Activated B cell treated with CpG ODN at 0.5 μM for 24 hours (primary cell): ENCODE data around the gene PRM2. TPM values are rescaled to one million over a fixed set of nuclear protein-coding genes. Genes with fewer than 3 reads are reported as not detected.

ENCODE experiments used
- ATAC-seq: fragments of 200-7000 bp; cut with Tn5 transposase; one replicate; pipeline ENCODE4 v1.10.0; 2021; ENCODE audit warnings: low read depth, mild to moderate bottlenecking, moderate library complexity
- CTCF ChIA-PET: fragments of 350-600 bp; sonication (Branson Sonifier 250); formaldehyde crosslinking; loops from one replicate; lab custom pipeline; 2021; ENCODE audit warnings: antibody characterized with exemption; lab: Charles Lee
- POLR2A ChIA-PET: fragments of 350-600 bp; sonication (Branson Sonifier 250); formaldehyde crosslinking; loops from one replicate; lab custom pipeline; 2021; ENCODE audit warnings: antibody characterized with exemption; lab: Charles Lee
- DNase-seq: peaks from one replicate; pipeline ENCODE4 v3.0.0; 2022
- H3K27ac Mint-ChIP-seq: one replicate; pipeline ENCODE4 v1.8.0; 2020; ENCODE audit warnings: mixed read lengths
- H3K27me3 Mint-ChIP-seq: one replicate; pipeline ENCODE4 v1.8.0; 2021; ENCODE audit warnings: mixed read lengths
- H3K36me3 Mint-ChIP-seq: one replicate; pipeline ENCODE4 v1.8.0; 2021; ENCODE audit warnings: low read depth, mixed read lengths
- H3K4me1 Mint-ChIP-seq: one replicate; pipeline ENCODE4 v1.8.0; 2021; ENCODE audit warnings: mixed read lengths
- H3K4me3 Mint-ChIP-seq: one replicate; pipeline ENCODE4 v1.8.0; 2020; ENCODE audit warnings: mild to moderate bottlenecking, mixed read lengths
- H3K9me3 Mint-ChIP-seq: one replicate; pipeline ENCODE4 v1.8.0; 2020; ENCODE audit warnings: mixed read lengths
- intact Hi-C: fragments of 100-400 bp; cut with micrococcal nuclease; formaldehyde crosslinking; loops from one replicate; pipeline ENCODE4 v1.15.1; 2024
- total RNA-seq: library from RNA; stranded (reverse); gene quantifications from 2 replicates; pipeline ENCODE4 v1.2.3, GENCODE V29; 2022
- TF ChIP-seq, protein P1 (sequence below): fragments of 200-600 bp; IDR thresholded peaks from one replicate; pipeline ENCODE4 v1.8.0; 2022; ENCODE audit warnings: antibody characterized with exemption, mild to moderate bottlenecking

Gene PRM2
- total RNA-seq, 1 donor from 2014 or later: not detected

DNA sequence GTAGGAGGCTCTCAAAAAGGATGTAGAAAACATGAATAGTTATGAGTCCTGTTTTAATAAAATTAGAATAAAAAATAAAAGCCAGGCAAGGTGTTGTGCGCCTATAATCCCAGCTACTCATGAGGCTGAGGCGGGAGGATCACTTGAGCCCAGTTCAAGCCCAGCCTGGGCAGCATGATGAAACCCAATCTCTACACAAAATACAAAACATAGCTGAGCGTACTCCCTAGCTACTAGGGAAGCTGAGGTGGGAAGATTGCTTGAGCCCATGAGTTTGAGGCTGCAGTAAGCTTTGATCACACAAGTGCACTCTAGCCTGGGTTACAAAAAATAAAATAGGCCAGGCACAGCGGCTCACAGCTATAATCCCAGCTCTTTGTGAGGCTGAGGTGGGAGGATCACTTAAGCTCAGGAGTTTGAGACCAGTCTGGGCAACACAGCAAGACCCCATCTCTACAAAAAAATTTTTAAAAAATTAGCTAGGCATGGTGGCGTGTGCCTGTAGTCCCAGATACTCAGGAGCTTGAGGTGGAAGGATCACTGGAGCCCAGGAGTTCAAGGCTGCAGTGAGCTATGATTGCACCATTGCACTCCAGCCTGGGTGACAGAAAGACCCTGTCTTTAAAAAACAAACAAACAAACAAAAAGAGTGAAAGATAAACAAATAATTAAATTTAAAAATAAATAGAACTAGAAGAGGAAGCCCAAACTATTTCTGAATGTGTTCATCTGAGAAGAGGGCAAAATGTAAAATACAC, 22.0 kb upstream of the PRM2 start:
- ATAC-seq (no peak), DNase-seq (no peak)
- ChIA-PET CTCF (interaction anchor here (1.1 to 4.3 kb wide), 17 partner anchors 11 to 345 kb away, joined by 3 to 94 read pairs (median 7); partner anchors contain the start of genes PRM2 and SOCS1), POLR2A (interaction anchor here (1.0 to 5.7 kb wide), 25 partner anchors 12 to 333 kb away, joined by 3 to 197 read pairs (median 8); partner anchors contain the start of gene SOCS1)
- Mint-ChIP-seq H3K4me1 (peaks cover 67% of the 10 kb centered on the region), H3K4me3 (peak overlapping the region; percentile 73), H3K27me3 (no peaks in the 10 kb centered on the region), H3K9me3 (no peaks in the 10 kb centered on the region), H3K27ac (peak overlapping the region; percentile 85), H3K36me3 (no peaks in the 10 kb centered on the region)
- TF ChIP-seq, protein P1, sequence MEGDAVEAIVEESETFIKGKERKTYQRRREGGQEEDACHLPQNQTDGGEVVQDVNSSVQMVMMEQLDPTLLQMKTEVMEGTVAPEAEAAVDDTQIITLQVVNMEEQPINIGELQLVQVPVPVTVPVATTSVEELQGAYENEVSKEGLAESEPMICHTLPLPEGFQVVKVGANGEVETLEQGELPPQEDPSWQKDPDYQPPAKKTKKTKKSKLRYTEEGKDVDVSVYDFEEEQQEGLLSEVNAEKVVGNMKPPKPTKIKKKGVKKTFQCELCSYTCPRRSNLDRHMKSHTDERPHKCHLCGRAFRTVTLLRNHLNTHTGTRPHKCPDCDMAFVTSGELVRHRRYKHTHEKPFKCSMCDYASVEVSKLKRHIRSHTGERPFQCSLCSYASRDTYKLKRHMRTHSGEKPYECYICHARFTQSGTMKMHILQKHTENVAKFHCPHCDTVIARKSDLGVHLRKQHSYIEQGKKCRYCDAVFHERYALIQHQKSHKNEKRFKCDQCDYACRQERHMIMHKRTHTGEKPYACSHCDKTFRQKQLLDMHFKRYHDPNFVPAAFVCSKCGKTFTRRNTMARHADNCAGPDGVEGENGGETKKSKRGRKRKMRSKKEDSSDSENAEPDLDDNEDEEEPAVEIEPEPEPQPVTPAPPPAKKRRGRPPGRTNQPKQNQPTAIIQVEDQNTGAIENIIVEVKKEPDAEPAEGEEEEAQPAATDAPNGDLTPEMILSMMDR: no peak
- intact Hi-C loops: loop anchor here (5.0 kb wide), 1 partner anchor 221 kb away; no protein-coding TSS in a partner anchor

DNA sequence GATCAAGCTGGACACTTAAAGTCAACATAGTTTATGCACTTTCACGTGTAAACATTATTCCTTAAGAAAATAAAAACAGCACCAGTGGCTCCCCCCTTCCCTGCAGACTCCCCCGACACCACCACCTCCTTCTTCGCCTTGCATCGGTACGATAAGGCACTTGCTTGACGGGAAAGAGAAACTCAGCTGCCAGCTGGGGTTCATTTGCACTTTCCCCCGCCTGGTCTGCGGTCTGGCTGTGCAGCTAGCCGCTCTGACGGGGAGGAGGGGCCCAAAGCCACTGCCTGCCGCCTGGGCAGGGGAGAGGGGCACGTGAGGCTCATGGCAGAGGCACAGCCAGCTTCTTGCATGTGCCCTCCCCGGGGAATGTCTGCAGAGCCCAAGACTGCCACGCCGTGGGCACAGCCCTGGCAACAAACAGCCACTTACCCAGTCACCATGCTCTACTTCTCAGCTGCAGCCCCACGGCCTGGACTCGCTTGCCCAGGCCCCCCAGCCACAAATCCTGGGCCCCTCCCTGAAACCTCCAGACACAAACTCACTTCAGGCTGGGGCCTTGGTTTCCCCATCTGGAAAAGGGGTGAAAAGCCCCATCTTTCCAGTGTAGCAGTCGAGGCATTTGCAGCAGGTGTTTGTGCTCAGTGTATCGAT, 21.3 kb upstream of the PRM2 start:
- intact Hi-C loops: loop anchor here (1.0 to 5.0 kb wide), 9 partner anchors 11 to 332 kb away; partner anchors contain the start of genes RMI2 and SOCS1
- ATAC-seq (peak; percentile 97), DNase-seq (peak; percentile 85)
- TF ChIP-seq, protein P1: no peak
- Mint-ChIP-seq H3K4me1 (peaks cover 72% of the 10 kb centered on the region), H3K9me3 (no peaks in the 10 kb centered on the region), H3K36me3 (no peaks in the 10 kb centered on the region), H3K27ac (peak overlapping the region; percentile 85), H3K4me3 (peak overlapping the region; percentile 73), H3K27me3 (no peaks in the 10 kb centered on the region)
- CTCF ChIA-PET: interaction anchor here (0.6 to 4.3 kb wide), 21 partner anchors 9 to 344 kb away, joined by 3 to 94 read pairs (median 6); partner anchors contain the start of genes PRM2 and SOCS1
- POLR2A ChIA-PET: interaction anchor here (0.5 to 5.7 kb wide), 29 partner anchors 11 to 333 kb away, joined by 3 to 197 read pairs (median 7); partner anchors contain the start of gene SOCS1

DNA sequence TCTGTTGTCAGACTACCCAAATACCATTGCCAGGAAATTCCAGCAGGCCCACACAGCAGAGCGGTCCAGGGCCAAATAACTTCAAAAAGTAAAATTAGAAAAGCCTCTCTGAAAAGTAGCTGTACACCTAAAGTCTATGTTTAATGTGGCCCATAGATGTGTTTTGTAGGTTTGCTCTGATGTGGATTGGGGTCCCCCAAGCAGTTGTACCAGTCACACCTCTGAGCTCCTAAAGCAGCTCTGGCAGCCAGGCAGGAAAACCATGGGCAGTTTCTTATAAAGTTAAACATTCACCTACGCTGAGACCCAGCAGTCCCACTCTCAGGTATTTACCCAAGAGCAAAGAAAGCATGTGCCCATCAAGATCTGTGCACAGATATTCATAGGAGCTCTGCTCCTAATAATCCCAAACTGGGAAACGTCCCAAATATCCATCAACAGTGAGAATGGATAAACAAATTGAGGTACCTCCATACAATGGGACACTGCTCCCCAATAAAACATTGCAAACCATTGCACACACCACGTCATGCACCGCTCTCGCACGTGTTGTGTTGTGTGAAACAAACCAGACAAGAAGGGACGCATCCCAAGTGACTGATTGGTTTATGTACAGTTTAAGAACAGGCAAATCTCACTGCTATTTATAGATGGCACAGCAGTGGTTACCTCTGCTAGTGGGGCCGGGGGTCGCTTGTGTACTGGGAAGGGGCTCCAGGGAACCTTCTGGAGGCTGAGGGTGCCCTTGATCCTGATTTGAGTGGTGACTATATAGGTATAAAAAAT, 20.6 kb upstream of the PRM2 start:
- Mint-ChIP-seq H3K27me3 (no peaks in the 10 kb centered on the region), H3K9me3 (no peaks in the 10 kb centered on the region), H3K27ac (peak overlapping the region; percentile 85), H3K4me3 (peak overlapping the region; percentile 73), H3K4me1 (peaks cover 72% of the 10 kb centered on the region), H3K36me3 (no peaks in the 10 kb centered on the region)
- ChIA-PET POLR2A (interaction anchor here (0.5 to 5.7 kb wide), 29 partner anchors 10 to 332 kb away, joined by 3 to 197 read pairs (median 7); partner anchors contain the start of gene SOCS1), CTCF (interaction anchor here (0.6 to 4.3 kb wide), 18 partner anchors 8 to 332 kb away, joined by 3 to 94 read pairs (median 6); partner anchors contain the start of genes PRM2 and SOCS1)
- TF ChIP-seq, protein P1: no peak
- ATAC-seq (no peak), DNase-seq (no peak)
- intact Hi-C loops: loop anchor here (1.0 to 5.0 kb wide), 9 partner anchors 11 to 332 kb away; partner anchors contain the start of genes RMI2 and SOCS1

DNA sequence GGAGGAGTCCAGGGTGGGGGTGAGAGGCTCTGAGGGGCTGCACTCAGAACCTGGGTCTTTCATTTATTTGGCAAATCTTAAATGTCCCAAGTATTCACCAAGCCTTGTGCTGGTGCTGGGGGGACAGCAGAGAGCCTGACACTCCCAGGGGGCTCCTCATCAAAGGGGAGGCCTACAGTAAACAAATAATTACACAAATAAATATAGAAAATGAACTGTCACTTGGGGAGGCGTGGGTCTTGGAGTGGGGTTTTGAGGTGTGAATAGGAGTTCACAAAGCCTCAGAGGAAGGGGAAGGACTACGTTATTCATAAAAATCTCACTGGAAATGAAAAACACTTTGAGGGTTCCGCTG, 20.0 kb upstream of the PRM2 start:
- DNase-seq (no peak), ATAC-seq (no peak)
- peaks cover 70% of the 10 kb centered on the region for H3K4me1 Mint-ChIP-seq
- H3K27me3 Mint-ChIP-seq: no peaks in the 10 kb centered on the region
- CTCF ChIA-PET: interaction anchor here (2.0 to 4.3 kb wide), 4 partner anchors 13 to 325 kb away, joined by 7 to 94 read pairs (median 26); partner anchors contain the start of gene SOCS1
- POLR2A ChIA-PET: interaction anchor here (0.8 to 5.7 kb wide), 6 partner anchors 14 to 57 kb away, joined by 3 to 197 read pairs (median 76); partner anchors contain the start of gene SOCS1
- no peaks in the 10 kb centered on the region for H3K36me3 Mint-ChIP-seq
- TF ChIP-seq, protein P1: no peak
- H3K9me3 Mint-ChIP-seq: no peaks in the 10 kb centered on the region
- H3K27ac Mint-ChIP-seq: no peak overlapping the region
- intact Hi-C loops: loop anchor here (2.0 to 5.0 kb wide), 2 partner anchors 18 to 219 kb away; no protein-coding TSS in a partner anchor
- H3K4me3 Mint-ChIP-seq: peak overlapping the region; percentile 57
